Activated CD8-positive, alpha-beta memory T cell treated with anti-CD3 and anti-CD28 coated beads, Interleukin-2, amount 50 U/mL, for 1 hour (primary cell): Measurements from ENCODE around the gene PDGFRB.

ENCODE experiments used
- DNase-seq: peaks from one replicate; pipeline ENCODE4 v3.0.0-alpha.2; 2020; ENCODE audit errors: extremely low read depth

The PDGFRB gene

GRCh38 chr5:150181766-150182545, 26.3 kb upstream of the PDGFRB start:
- DNase-seq = no peak

DNA sequence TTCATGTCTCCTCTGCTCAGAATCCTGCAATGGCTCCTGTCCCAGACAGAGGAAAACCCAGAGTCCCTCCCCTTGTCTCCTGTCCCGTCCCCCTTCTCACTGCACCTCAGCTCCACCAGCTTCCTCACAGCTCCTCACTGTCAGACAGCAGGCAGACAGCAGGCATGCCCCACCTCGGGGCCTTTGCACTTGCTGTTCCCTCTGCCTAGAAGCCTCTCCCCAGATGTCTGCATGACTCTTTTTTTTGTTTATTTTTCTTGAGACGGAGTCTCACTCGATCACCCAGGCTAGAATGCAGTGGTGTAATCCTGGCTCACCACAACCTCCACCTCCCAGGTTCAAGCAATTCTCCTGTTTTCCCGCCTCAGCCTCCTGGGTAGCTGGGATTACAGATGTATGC, 25.4 kb upstream of the PDGFRB start:
- DNase-seq = no peak

GRCh38 chr5:150180241-150181026, 24.8 kb upstream of the PDGFRB start:
- no peak for DNase-seq

DNA sequence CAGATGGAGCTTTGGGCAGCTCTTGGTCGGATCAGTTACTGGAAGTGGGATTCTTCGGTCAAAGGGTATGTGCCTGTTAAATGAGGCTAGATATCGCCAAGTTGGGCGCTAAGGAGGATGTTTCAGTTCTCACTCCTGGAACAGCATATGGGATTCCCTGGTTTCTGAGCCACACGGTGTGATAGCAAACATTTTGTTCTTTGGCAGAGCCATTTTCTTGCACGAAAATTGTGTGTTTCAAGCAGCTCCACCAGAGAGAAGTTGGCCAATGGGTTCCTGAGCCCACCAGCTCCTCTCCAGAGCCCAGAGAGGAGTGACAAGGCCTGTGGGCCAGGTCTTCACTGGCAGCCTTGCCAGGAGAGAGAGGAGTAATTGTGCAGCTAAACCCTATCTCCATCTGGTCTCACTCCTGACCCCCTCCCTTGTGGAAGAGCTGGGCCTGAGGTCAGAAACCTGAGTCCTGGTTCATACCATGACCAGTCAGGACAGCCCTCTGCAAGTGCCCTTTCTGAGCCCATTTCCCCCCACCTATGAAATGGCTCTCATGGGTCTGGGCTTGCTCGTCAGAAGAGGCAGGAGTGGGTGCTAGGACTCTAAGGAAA, 23.5 kb upstream of the PDGFRB start:
- DNase-seq = no peak

GRCh38 chr5:150178262-150178661, 22.6 kb upstream of the PDGFRB start:
- no peak for DNase-seq

GRCh38 chr5:150177721-150178120, 22.1 kb upstream of the PDGFRB start:
- DNase-seq = no peak

DNA sequence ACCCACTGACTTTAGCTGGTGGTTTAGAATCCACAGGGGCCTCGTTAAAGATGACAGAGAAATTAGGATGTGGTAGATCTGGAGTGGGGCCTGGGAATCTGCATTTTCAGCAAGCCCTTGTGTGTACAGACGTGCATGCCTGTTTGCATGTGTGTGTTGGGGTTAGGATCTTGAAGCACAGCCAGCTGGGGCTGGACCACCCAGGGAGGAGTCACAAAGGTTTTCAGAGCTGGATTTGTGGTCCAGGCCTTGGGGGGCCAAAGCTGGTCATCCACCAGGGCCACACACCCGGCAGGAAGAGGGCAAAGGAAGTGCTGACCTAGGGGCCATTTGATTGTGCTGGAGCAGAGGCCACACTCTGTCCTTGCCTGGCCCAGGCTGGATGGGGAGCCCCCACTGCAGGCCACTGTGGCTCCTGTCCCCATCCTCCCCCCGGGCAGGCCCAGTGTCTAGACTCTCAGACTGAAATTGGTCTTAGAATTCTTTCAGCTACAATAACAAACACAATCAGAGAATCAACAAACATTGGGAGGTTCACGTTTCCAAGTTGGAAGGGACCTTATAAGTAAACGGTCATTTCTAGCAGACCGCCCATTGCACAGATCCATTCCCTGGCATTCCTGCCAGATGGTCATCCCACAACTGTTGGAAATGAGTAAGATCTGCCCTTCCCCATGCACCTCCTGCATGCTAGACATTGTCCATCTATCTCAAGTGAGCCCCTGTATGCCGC, 21.3 kb upstream of the PDGFRB start:
- no peak for DNase-seq

- no peak for DNase-seq
These were observed 19.9 kb upstream of the PDGFRB start for GRCh38 chr5:150175536-150175935.

DNA sequence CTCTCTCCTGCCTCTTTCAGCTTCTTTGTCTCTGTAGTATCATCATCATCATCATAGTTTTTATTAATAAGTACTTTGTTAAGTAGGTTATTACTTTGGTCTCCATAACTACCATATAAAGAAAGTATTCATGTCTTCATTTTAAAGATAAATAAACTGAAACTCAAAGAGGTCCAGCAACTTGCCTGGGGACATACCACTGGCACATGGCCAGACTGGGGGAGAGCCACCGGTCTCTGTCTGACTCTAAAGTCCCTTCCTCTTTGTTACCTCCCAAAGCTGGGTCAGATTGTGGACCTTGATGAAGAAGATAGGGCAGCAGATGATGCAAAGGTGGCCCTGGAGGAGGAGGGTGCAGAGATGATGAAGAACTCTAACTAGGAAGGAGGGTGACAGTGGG, 19.4 kb upstream of the PDGFRB start:
- no peak for DNase-seq

- DNase-seq = no peak
These were observed 18.6 kb upstream of the PDGFRB start for GRCh38 chr5:150174285-150174684.

GRCh38 chr5:150173161-150173560, 17.5 kb upstream of the PDGFRB start:
- no peak for DNase-seq

DNA sequence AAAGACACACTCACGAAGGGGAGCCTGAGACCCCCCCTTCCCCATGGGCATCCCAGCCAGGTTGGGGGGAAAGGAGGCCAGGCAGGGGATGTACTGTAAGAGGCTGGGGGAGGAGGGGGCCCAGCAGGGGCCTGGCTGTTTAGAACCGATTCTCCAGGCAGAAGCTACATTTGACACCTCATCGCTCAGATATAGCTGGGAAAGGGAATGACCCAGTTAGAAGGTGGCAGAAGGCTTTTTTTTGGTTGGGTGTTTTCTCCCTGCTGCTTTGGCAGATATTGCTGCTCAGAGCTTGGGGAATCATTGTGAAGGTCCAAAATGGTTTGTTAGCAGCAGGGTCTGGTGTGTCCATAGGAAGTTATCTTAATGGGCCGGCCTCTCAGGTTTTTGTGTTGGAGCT, 16.9 kb upstream of the PDGFRB start:
- no peak for DNase-seq

- no peak for DNase-seq
These were observed 16.5 kb upstream of the PDGFRB start for GRCh38 chr5:150172145-150172544.

GRCh38 chr5:150168864-150169263, 13.2 kb upstream of the PDGFRB start:
- no peak for DNase-seq

GRCh38 chr5:150167908-150168307, 12.3 kb upstream of the PDGFRB start:
- DNase-seq = no peak

GRCh38 chr5:150167512-150167850, 11.8 kb upstream of the PDGFRB start:
- DNase-seq = no peak

DNA sequence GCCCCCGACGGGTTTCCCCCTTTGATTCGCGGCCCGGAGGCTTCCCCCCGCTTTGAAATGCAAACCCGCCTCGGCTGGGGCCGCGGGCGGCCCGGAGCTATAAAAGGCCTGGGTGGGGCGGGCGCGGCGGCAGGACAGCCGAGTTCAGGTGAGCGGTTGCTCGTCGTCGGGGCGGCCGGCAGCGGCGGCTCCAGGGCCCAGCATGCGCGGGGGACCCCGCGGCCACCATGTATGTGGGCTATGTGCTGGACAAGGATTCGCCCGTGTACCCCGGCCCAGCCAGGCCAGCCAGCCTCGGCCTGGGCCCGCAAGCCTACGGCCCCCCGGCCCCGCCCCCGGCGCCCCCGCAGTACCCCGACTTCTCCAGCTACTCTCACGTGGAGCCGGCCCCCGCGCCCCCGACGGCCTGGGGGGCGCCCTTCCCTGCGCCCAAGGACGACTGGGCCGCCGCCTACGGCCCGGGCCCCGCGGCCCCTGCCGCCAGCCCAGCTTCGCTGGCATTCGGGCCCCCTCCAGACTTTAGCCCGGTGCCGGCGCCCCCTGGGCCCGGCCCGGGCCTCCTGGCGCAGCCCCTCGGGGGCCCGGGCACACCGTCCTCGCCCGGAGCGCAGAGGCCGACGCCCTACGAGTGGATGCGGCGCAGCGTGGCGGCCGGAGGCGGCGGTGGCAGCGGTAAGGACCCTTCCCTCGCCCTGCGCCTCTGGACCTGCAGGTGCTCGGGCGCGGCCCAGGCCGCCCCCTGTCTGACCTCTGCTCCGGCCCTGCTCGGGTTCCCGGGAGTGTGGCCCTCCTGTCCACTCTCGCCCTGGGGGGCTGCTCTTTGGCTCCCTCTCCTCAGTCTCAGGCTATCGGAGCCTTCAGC, 11.2 kb upstream of the PDGFRB start, which contains the start of gene CDX1:
TSS of gene CDX1 (plus strand) at position 129 of the 862 bp plus-strand sequence. CDS start at position 228, 99 bp downstream.
- no peak for DNase-seq

- DNase-seq = no peak
These were observed 10.5 kb upstream of the PDGFRB start for GRCh38 chr5:150166037-150166649.

DNA sequence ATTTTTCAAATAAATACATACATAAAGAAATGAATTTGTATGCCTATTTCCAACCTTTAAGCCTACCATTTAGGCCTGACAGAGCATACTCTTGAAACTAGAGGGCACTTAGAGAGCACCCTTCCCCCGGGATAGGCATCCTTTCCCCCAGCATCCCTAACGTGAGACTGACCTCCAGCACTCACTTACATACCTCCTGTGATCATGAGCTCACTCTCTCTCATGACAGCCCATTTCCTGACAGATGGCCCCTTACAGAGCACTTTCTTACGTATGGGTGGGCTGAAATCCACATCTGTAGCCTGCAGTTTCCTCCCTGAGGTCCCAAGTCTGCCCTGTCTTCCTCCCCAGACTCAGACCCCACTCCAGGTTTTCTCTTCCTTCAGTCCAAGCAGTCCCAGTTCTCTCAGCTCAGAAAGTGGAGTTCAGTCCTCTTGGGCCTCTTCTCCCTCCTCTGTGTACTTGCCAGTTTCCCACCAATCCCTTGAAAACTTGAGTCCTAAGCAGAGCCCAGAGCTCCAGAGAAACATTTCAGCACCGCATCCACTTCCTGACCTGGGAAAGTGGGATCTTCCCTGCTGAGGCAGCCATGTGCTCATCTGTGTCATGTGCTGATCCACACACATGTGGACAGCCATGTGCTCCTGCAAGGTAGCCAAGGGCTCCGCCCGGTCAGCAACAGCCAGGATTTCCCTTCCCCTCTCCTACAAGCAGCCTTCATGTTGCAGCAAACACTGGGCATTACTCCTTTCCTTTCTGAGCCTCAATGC, 8.8 kb upstream of the PDGFRB start:
- no peak for DNase-seq

DNA sequence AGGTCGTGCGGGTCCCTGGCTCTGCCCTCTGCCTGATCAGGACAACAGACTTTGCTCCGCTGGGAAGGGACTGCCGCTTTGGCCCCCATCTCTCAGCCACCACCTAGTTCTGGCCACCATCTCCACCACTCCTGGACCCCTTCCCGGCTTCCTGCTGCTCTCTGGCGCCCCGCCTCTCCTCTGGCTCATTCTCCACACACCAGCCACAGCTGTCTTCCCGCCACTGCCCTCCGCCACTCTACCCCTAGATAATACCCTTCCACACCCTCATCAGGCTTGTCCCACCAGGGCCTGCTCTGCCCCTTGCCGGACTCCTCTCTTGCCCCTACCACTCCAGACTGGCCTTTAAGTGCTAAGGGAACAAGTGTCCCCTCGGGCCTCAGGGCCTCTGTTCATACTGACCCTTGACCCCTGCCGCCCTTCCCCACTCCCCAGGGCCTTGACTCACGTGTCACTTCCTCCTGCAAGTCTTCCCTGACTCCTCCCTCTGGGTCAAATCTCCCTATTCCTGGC, 8.0 kb upstream of the PDGFRB start:
- DNase-seq = no peak
